Mucosa of rectum (tissue), 2 donors: ENCODE results near the gene PDE6B.

ENCODE experiments used
- H3K27ac ChIP-seq, 2 donors: one replicate each; pipeline ENCODE4 v1.7.0; 2013; ENCODE audit warnings: inconsistent platforms in 2 of 2, low read depth in 2 of 2, low read length in 2 of 2
- H3K27me3 ChIP-seq, 2 donors: one replicate each; pipeline ENCODE4 v1.7.0; 2013; ENCODE audit warnings: low read length in 2 of 2; ENCODE audit not compliant: control insufficient read depth in 2 of 2, insufficient read depth in 2 of 2
- H3K36me3 ChIP-seq, 2 donors: one replicate each; pipeline ENCODE4 v1.7.0; 2013; ENCODE audit warnings: low read length in 2 of 2; ENCODE audit not compliant: control insufficient read depth in 2 of 2, insufficient read depth in 2 of 2
- H3K4me1 ChIP-seq, 2 donors: one replicate each; pipeline ENCODE4 v1.7.0; 2013; ENCODE audit warnings: low read length in 2 of 2, mild to moderate bottlenecking in 1 of 2; ENCODE audit not compliant: control insufficient read depth in 2 of 2, insufficient read depth in 2 of 2
- H3K4me3 ChIP-seq, 2 donors: one replicate each; pipeline ENCODE4 v1.7.0; 2013; ENCODE audit warnings: low read length in 2 of 2
- H3K9ac ChIP-seq, 2 donors: one replicate each; pipeline ENCODE4 v1.7.0; 2013; ENCODE audit warnings: low read length in 2 of 2, low read depth in 1 of 2, mild to moderate bottlenecking in 1 of 2
- H3K9me3 ChIP-seq, 2 donors: one replicate each; pipeline ENCODE4 v1.7.0; 2013; ENCODE audit warnings: low read length in 2 of 2; ENCODE audit not compliant: control insufficient read depth in 2 of 2
- donor health status: healthy.
- donor health status: Normal muscosa, but diverticular disease.

PDE6B gene

DNA sequence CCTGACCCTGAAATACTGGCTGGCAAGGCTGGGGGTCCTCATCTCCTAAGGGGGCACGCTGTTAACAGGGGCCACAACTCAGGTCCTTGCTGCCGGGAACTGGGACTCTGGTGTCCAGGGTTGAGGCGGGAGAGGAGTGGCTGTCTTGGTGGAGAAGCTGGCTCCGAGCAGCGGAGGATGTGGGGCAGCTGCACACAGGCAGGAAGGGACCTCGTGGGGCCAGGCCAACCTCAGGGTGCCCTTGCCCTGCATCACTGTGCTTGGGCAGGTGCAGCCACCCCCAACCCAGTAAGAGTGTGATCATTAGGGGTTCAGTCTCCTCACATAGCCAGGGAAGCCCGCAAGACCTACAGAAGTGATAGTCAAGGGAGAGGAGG is 12.6 kb upstream of the PDE6B start:
- H3K27me3 ChIP-seq = peaks cover 4 to 5% of the 10 kb centered on the region in 2 donors
- H3K4me1 ChIP-seq = no peaks in the 10 kb centered on the region
- H3K36me3 ChIP-seq = no peaks in the 10 kb centered on the region

DNA sequence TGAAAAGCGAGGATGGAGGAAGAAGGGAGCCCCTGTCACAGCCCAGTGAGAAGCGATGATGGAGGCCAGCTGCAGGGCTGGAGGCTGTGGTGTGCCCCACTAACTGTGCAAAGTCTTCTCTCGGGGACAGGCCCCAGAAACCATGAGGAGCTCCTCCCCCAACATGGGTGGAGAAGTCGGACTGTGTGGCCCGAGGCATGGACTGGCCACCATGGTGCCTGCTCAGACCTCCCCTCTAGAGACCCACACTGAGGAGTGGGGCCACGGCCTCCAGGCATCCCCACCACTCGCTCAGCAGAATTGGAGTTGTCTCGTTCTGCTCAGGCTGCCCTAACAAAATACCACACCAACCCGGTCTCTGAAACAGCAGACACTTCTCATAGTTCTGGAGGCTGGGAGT is 12.2 kb upstream of the PDE6B start:
- Histone ChIP-seq H3K9me3 (no peaks in the 10 kb centered on the region), H3K4me3 (no peak overlapping the region), H3K4me1 (no peaks in the 10 kb centered on the region), H3K27me3 (peaks cover 4 to 5% of the 10 kb centered on the region in 2 donors), H3K27ac (no peak overlapping the region), H3K36me3 (no peaks in the 10 kb centered on the region), H3K9ac (no peak overlapping the region)

More for the DNA sequence above, 12.6 kb upstream of the PDE6B start:
- Histone ChIP-seq H3K9me3 (no peaks in the 10 kb centered on the region), H3K9ac (no peak overlapping the region), H3K27ac (no peak overlapping the region), H3K4me3 (no peak overlapping the region)

DNA sequence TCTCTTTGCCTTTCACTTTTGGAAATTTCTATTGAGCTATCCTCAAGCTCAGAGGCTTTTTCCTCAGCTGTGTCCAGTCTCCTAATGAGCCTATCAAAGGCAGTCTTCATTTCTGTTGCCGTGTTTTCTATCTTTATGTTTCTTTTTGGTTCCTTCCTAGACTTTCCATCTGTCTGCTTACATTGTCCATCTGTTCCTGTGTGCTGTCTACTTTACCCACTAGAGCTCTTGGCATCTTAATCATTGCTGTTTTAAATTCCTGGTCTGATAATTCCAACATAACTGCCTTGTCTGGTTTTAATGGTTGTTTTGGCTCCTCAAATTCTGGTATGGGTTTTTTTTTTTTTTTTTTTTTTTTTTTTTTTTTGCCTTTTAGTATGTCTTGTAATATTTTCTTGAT is 9.3 kb upstream of the PDE6B start:
- Histone ChIP-seq H3K4me3 (no peak overlapping the region), H3K27me3 (no peaks in the 10 kb centered on the region), H3K4me1 (no peaks in the 10 kb centered on the region), H3K36me3 (no peaks in the 10 kb centered on the region), H3K9me3 (no peaks in the 10 kb centered on the region), H3K27ac (no peak overlapping the region), H3K9ac (no peak overlapping the region)

DNA sequence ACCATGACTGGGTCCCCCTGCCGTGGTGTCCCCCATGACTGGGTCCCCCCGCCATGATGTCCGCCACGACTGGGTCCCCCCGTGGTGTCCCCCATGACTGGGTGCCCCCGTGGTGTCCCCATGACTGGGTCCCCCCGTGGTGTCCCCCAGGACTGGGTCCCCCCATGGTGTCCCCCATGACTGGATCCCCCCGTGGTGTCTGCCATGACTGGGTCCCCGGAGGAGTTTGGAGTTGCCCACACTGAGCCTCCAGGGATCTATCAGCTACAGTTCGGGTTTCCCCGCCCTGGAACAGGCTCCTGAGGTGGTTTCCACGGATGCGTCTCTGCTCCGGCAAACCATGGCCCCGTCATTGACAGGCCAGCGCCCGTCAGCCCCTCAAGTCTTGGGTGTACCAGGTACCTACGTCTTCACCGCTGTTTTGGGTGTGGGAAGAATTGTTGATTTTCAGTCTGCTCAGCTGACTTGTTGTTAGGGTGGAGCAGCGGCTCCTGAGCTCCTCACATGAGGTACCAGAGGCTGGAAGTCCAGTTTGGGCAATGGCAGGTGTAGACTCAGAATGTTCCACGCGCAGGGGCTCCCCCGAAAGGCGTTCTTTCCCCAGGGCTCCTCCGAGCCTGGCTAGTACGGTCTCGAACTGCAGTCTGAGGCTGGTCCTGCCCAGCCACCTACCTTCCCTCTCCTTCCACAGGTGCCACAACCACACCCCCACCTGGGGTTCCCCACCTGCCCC is 8.3 kb upstream of the PDE6B start:
- no peak overlapping the region for H3K27ac ChIP-seq
- H3K27me3 ChIP-seq = no peaks in the 10 kb centered on the region
- no peaks in the 10 kb centered on the region for H3K9me3 ChIP-seq
- H3K4me3 ChIP-seq = no peak overlapping the region
- no peaks in the 10 kb centered on the region for H3K36me3 ChIP-seq
- no peak overlapping the region for H3K9ac ChIP-seq
- no peaks in the 10 kb centered on the region for H3K4me1 ChIP-seq

DNA sequence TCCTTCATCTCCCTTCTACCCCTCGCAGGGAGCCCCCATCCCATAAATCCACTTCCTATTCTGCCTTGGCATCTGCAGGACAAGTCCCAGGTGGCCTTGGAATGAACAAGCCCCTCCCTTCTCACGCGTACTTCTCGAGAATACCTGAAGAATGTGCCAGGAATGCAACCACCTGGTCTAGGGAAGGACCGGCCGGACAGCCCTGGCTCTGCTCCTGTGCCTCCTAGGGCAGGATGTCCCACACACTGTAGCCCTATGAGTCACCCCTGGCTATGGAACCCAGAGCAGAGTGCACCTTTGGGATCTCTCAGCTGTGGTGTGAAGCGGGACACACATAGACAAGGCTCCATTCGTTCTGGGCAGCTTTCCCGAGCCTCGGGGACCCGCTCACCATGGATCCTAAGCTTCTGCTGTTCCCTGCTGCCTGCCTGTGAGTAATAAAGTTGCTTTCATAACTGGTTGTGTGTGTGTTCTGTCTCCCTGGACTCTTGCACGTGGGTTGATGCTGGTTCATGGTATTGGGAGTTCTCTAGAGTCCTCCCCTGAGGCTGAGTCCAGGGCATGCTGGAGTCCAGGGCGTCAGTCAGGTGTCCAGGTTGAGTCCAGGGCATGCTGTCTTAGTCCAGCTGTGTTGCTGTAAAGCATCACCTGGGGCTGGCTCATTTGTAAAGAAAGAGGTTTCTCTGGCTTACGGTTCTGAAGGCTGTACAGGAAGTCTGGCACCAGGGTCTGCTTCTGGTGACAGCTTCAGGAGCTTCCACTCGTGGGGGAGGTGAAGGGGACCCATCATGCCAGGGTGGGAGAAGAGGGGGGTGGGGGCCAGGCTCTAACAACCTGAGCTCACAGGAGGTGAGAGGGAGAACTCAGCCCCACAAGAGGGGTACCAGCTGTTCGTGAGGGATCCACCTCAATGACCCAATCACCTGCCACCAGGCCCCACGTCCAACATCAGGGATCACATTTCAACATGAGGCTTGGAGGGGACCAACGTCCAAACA is 7.4 kb upstream of the PDE6B start:
- Histone ChIP-seq H3K9me3 (no peaks in the 10 kb centered on the region), H3K4me3 (no peak overlapping the region), H3K27me3 (no peaks in the 10 kb centered on the region), H3K9ac (no peak overlapping the region), H3K27ac (no peak overlapping the region), H3K4me1 (no peaks in the 10 kb centered on the region), H3K36me3 (no peaks in the 10 kb centered on the region)

DNA sequence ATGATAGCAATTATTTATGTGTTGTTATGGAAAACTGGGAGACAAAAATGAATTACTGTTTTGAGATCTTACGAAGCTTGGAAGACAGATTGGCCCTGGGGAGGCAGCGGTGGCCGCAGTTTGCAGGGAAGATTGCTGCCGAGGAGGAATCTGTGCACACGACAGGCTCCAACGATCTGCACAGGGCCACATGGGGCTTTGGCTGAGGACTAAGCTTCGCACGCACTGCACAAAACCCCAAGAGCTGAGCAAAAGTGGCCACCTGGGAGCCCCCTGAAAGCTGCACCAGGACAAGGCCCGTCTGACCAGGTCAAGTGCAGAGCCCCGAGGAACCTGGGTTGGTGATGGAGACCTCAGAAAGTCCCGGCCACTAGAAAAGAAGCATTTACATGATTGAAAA is 5.2 kb upstream of the PDE6B start:
- no peaks in the 10 kb centered on the region for H3K9me3 ChIP-seq
- H3K4me1 ChIP-seq = no peaks in the 10 kb centered on the region
- no peak overlapping the region for H3K9ac ChIP-seq
- no peaks in the 10 kb centered on the region for H3K36me3 ChIP-seq
- no peak overlapping the region for H3K4me3 ChIP-seq
- H3K27ac ChIP-seq = no peak overlapping the region
- H3K27me3 ChIP-seq = no peaks in the 10 kb centered on the region

DNA sequence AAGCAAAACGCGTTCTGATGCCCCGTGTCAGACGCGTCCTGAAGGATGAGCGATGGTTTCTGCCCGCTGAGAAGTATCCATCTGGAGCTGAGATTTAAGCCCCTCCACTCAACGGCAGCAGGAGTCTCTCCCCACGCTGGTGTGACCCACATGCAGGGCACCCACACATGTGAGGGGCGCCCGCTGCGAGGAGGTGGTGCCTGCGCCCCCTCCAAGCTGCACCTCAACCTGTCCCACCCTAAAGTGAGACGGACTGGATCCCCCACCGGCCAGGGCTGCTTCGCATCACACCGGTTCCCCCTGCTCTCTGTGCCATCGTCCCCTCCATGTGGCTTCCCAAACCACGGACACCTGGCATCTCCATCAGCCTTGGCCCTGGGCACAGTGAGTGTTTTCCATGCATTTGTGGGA is 4.5 kb upstream of the PDE6B start:
- H3K27ac ChIP-seq = no peak overlapping the region
- H3K4me3 ChIP-seq = no peak overlapping the region
- H3K36me3 ChIP-seq = no peaks in the 10 kb centered on the region
- no peaks in the 10 kb centered on the region for H3K4me1 ChIP-seq
- no peak overlapping the region for H3K9ac ChIP-seq
- H3K27me3 ChIP-seq = no peaks in the 10 kb centered on the region
- H3K9me3 ChIP-seq = no peaks in the 10 kb centered on the region

DNA sequence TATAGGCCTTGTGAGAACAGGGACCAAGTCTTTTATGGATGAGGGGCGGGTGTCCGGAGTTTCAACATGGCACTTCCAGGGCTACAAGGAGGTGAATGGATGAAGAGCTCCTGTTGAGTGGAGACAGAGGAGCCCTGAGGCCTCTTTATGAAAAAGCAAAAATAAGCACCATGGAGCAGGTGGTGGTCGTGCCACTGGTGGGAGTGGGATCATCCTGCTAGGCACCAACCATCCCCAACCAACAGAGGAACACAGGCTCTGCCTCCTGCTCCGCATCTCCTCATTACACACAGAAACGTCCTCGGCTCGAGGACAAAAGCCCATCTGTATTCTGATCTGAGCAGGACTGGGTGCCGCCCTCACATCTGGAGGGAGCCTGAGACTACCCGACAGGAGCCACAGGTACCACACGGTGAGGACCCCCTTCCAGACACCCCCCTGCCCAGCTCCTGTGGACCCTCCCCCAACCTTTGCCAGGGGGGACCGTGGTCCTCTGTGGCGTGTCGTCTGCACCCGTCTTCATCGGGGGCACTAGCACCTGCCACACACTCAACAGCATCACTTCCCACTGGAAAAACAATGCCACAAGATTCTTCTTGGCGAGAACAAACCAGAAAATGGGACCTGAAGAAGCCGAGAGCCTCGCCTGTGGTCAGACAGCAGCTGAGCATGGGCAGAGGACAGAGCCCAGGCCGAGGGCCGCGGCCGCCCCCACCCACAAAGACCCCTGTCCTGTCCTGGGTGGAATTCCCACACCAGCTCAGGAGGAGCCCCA is 3.9 kb upstream of the PDE6B start:
- Histone ChIP-seq H3K9me3 (no peaks in the 10 kb centered on the region), H3K36me3 (no peaks in the 10 kb centered on the region), H3K27ac (no peak overlapping the region), H3K4me1 (no peaks in the 10 kb centered on the region), H3K27me3 (no peaks in the 10 kb centered on the region), H3K4me3 (no peak overlapping the region), H3K9ac (no peak overlapping the region)

DNA sequence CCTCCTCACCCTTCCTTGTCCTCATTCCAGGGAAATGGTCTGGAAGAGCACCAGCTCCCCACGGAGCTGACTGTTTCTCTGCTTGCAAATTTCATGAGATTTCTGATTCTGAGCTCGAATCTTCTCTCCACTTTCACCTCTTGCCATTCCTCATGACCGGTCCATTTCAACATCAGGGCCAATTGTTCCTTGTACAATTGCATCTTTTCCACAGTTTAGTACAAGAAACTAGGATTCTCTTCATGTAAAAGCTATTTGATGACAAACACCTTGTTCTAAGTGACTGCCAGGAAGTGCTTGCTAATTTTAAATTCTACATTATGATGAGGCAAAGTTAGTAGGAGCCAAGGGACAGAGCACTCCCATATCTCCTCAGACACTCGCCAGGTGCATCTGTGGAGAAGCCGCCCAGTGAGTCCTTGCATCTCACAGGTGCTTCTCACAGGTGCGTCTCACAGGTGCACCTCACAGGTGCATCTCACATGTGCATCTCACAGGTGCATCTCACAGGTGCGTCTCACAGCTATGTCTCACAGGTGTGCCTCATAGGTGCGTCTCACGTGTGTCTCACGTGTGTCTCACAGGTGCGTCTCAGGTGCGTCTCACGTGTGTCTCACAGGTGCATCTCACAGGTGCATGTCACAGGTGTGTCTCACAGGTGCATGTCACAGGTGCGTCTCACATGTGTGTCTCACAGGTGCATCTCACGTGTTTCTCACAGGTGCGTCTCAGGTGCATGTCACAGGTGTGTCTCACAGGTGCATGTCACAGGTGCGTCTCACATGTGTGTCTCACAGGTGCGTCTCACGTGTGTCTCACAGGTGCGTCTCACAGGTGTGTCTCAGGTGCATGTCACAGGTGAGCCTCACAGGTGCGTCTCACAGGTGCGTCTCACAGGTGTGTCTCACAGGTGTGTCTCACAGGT is 3.0 kb upstream of the PDE6B start:
- Histone ChIP-seq H3K4me1 (no peaks in the 10 kb centered on the region), H3K27ac (no peak overlapping the region), H3K36me3 (no peaks in the 10 kb centered on the region), H3K9me3 (no peaks in the 10 kb centered on the region), H3K9ac (no peak overlapping the region), H3K4me3 (no peak overlapping the region), H3K27me3 (no peaks in the 10 kb centered on the region)
